NCI-H510A treated with DMSO at 0.1 percent for 48 hours (cell line): ENCODE results near the gene CYTIP.

Experiments used
- DNase-seq: peaks from one replicate; lab custom pipeline; 2025; lab: John Stamatoyannopoulos, UW

The CYTIP gene

GRCh38 chr2:157463002-157463401 lies 19.1 kb upstream of the CYTIP start:
- DNase-seq: no peak

DNA sequence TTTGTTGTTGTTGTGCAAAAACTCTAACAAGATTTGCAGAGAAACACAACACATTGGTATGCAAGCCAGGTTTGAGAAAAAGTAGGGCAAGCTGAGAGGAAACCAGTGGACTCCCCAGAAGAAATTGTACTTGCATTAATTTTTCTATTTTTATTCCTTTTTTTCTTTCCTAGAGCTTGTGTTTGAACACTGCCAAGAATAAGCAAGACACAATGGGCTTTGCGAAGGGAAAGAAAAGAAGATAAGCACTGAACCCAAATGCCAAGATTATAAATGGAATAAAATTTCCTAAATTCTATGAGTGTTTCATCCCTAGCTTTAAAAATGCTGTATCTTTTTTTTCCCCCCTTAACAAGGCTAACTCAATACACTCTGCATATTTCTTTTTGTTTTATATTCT lies 17.0 kb upstream of the CYTIP start:
- DNase-seq: no peak

- no peak for DNase-seq
These were observed 16.5 kb upstream of the CYTIP start for GRCh38 chr2:157460384-157460837.

GRCh38 chr2:157459486-157459885 lies 15.6 kb upstream of the CYTIP start:
- no peak for DNase-seq

- DNase-seq: no peak
These were observed 3.9 kb upstream of the CYTIP start for GRCh38 chr2:157447741-157448140.

DNA sequence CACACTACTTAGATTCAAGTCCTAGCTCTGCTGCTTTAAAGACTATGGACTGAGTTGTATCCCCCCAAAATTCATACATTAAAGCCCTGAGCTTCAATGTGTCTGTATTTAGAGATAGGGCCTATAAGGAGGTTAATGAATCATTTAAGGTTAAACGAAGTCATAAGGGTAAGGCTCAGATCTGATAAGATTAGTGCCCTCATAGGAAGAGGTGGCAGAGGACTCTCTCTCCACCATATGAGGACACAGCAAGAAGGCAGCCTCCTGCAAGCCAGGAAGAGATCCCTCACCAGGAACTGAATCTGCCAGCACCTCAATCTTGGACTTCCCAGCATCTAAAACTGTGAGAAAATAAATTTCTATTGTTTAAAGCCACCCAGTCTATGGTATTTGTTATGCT lies 3.1 kb upstream of the CYTIP start:
- DNase-seq: no peak

DNA sequence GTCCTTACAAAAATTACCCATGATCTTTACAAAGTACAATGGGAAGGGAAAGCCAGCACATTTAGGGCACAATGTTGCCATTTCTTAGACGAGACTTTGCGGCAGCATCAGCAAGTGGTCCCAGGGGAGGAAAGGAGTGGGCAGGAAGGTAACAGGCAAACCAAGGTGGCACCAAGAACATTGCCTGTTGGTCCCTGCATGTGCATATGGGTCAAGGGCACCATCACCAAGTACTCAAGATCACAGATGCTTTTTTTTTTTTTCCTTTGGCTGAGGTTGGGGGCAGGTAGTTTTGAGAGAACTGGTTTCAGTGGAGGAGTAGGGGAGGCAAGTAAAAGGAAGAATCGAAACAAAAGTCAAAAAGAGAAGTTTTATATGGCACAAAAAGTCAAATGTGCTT lies 752 bp upstream of the CYTIP start:
- no peak for DNase-seq

DNA sequence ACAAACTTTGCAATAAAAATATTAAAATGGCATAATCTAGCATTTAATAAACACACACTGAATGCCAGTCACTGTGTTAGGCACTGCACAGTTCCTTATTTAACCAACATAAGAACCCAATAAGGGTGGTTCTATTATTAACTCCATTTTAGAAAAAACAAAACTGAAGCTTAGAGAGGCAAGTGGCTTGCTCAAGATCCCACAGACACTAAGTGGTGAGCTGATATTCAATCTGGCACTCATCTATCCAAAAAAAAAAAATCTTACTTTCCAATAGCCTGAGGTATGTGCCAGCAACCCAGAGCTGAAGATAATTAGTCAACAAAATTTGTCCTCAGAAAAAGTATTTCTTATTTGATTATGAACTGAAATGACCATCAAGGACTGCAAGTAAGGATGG lies 799 bp downstream of the CYTIP start:
- DNase-seq: no peak

- no peak for DNase-seq
These were observed 1.3 kb downstream of the CYTIP start for GRCh38 chr2:157442636-157443035.

GRCh38 chr2:157442191-157442590 lies 1.7 kb downstream of the CYTIP start:
- DNase-seq: no peak

DNA sequence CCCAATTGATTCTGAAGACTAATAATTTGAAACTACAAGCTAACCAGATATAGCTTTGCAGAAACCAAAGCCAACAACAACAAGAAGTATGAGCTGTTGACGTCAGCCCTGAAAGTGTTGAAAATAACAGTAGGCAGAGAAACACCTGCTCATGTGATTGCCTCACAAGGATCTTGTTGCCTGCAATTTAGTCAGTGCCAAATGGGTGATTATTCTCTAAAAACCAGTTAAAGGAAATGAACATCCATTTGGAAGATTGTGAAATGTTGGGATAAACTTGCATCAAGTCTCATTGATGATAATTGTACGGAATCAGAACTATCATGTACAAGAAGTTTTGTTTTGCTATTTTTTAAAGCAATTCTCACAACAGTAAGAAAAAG lies 2.8 kb downstream of the CYTIP start:
- DNase-seq: peak; percentile 0

DNA sequence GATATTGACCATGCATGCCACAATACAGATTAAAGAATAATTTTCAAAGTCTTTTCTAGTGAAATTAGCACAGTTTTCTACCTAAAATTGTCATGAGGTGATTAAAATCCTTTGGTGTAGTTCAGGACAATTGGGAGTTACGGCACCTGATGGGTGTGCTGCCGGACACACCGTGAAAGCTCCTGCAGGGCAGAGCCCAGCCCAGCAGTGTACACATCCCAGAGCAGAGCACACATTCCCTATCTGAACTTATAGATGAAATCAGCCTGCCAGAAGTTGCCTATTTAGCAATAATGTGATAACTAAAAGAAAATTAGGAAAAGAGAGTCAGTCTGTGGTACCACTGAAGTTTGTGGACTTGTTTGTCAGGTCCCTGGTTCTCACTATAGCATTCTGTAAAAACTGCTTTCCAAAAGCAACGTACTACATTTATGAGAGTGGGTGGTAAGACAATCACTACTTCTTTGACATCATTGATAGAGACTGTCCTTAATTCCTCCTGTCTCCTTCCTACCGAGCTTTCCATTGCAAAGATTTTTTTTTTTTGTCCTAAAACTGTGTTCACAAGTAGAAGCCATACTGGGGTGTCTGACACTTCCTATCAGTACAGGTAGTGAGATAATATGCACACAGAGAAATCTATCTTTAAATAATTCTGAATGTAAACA lies 3.4 kb downstream of the CYTIP start:
- DNase-seq: no peak

- DNase-seq: no peak
These were observed 4.1 kb downstream of the CYTIP start for GRCh38 chr2:157439824-157440186.

GRCh38 chr2:157438863-157439823 lies 4.7 kb downstream of the CYTIP start:
- no peak for DNase-seq

DNA sequence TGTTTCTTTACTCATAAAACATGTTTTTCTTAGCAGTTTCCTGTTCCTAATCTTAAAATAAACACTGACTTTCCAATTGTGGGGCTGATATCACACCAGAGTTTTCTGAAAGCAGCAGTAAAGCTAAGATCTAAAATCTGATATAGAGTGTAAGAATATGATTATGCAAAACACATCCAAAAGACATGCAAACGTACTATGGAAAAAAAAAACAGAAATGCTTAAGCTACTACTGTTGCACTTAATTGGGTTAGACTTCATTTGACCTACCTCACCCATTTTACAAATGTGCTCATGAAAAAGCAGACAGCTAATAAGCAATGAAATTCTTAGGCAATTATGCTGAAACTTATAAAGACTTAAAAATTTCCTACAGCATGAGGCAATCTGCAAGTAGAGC lies 10.5 kb downstream of the CYTIP start:
- no peak for DNase-seq

DNA sequence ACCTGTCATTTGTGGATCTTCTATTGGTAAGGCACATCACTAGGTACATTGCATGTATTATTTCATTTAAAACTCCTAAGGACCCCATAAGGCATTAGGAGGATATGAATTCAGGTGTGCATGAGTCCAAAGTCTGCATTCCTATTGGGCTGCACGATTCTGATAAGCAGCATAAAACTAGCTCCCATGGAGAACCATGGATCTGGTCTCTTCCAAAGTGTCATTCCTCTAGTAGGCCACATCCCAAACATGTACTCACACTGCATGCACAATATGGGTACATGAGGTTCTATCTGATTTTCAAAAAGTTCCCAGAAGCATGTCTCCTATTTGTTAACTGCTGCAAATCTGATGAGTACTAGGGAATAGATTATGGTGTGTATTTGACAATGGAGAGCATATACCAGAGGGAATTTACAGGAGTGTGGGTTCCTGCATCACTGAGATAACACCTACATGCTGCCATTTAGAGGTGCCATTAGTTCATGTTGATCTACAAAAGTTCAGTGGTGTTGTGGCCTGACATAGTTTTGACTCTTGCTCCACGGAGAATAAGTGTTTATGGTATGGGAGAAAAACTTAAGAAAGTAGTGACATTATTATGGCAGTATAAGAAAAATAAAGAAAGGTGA lies 11.3 kb downstream of the CYTIP start:
- DNase-seq: no peak

GRCh38 chr2:157431176-157431575 lies 12.7 kb downstream of the CYTIP start:
- DNase-seq: no peak

DNA sequence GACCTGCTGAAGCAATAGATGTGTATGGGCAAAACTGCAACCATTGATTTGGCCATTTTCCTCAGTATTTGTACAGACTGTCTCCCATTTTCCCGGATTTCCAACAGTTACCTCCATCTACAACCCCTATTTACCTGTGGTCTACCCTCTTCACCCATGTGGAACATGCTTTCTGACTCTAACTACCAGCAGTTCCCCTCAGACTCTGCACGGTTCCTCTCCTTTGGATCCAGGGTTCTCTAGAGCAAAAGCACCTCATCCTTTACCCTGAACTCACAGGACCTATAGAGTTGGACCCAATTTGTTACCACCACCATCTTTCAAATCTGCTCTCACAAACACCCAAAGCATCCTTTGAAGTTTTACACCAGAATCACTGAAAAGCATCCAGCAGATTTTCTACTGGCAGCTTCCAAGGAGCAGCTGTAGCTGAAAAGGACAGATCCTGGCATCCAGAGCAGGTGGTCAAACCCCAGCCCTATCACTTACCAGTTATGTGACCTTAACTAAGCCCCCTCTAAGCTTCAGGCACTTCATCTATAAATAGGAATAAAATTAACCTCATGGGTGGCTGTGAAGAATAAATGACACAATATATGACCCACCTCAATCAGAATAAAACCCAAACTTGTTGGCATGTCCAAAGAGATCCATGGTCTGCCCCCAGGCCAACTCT lies 15.3 kb downstream of the CYTIP start:
- DNase-seq: no peak

GRCh38 chr2:157427922-157428303 lies 16.0 kb downstream of the CYTIP start:
- DNase-seq: no peak

- DNase-seq: no peak
These were observed 16.6 kb downstream of the CYTIP start for GRCh38 chr2:157427003-157427921.

- DNase-seq: no peak
These were observed 17.4 kb downstream of the CYTIP start for GRCh38 chr2:157426477-157426994.
